Testis (tissue), 3 donors: Measurements from ENCODE around the gene N4BP2L2. TPM values are rescaled to one million over a fixed set of nuclear protein-coding genes. Genes with fewer than 3 reads are reported as not detected.

ENCODE experiments used
- DNase-seq: peaks from one replicate; pipeline ENCODE4 v3.0.0-alpha.2; 2019
- H3K27ac ChIP-seq, 2 donors: fragments of 200-600 bp; sonication (generic); one replicate each; pipeline ENCODE4 v1.5.1; 2019
- H3K27me3 ChIP-seq: fragments of 200-600 bp; sonication (generic); one replicate; pipeline ENCODE4 v1.5.1; 2019
- H3K36me3 ChIP-seq: fragments of 200-600 bp; sonication (generic); one replicate; pipeline ENCODE4 v1.5.1; 2017; ENCODE audit warnings: low read depth; ENCODE audit errors: missing control alignments
- H3K4me1 ChIP-seq: fragments of 200-600 bp; sonication (generic); one replicate; pipeline ENCODE4 v1.5.1; 2019
- H3K4me3 ChIP-seq, 2 donors: fragments of 200-600 bp; sonication (generic); one replicate each; pipeline ENCODE4 v1.5.1; 2017 to 2019
- H3K9me3 ChIP-seq: fragments of 200-600 bp; sonication (generic); one replicate; pipeline ENCODE4 v1.5.1; 2017
- POLR2A ChIP-seq: fragments of 450-650 bp; IDR thresholded peaks from one replicate; pipeline ENCODE4 v1.6.1; 2017; ENCODE audit warnings: antibody characterized with exemption, mild to moderate bottlenecking, moderate library complexity
- WGBS, 2 donors: methylation state at CpG; one replicate each; pipeline ENCODE4 v1.1.5; 2018; 5-methylcytosine and 5-hydroxymethylcytosine counted together
- intact Hi-C: fragments of 100-400 bp; cut with DNase I; formaldehyde crosslinking; loops from one replicate; pipeline ENCODE4 v1.15.1; 2023; ENCODE audit warnings: low total_unique reads
- polyA plus RNA-seq: library from polyadenylated mRNA; stranded (reverse); fragments of 350-450 nt; fragmentation: Illumina TruSeq; extraction: RNeasy Lipid Tissue Mini Kit (QIAGEN cat#74804); gene quantifications from one replicate; pipeline ENCODE4 v1.2.3, GENCODE V29; 2014; ENCODE audit warnings: low read depth, low replicate concordance; ENCODE audit not compliant: insufficient read depth
- total RNA-seq, 2 donors: library from RNA; depleted of rRNA; stranded (reverse); fragments of >200 nt; gene quantifications; one replicate each; pipeline ENCODE4 v1.2.3, GENCODE V29; 2016
- TF ChIP-seq, protein P1 (sequence below), 3 experiments: fragments of 450-650 bp in 2 of 3; fragments of 200-600 bp in 1 of 3; sonication (generic) in 1 of 3; IDR thresholded peaks; one replicate each; pipeline ENCODE4 v1.5.1; 2016 to 2019; ENCODE audit warnings: antibody characterized with exemption in 3 of 3, mild to moderate bottlenecking in 2 of 3, moderate library complexity in 1 of 3

The N4BP2L2 gene
- total and polyA plus RNA-seq, 3 donors from 2014 or later, result 56.4 to 197 (median 187) TPM

GRCh38 chr13:32417995-32418394 is 120.6 kb downstream of the N4BP2L2 start:
- H3K9me3 ChIP-seq, result no peaks in the 10 kb centered on the region
- H3K27ac ChIP-seq, result no peak overlapping the region
- intact Hi-C loops, result no loop called here
- no peaks in the 10 kb centered on the region for H3K4me1 ChIP-seq
- DNase-seq, result no peak
- no peaks in the 10 kb centered on the region for H3K27me3 ChIP-seq
- no peaks in the 10 kb centered on the region for H3K36me3 ChIP-seq
- WGBS, 2 donors, result 86 to 93% methylated on average over 1 of the region's 1 CpG
- H3K4me3 ChIP-seq, result no peak overlapping the region
- no peak for TF ChIP-seq POLR2A
- TF ChIP-seq, protein P1, sequence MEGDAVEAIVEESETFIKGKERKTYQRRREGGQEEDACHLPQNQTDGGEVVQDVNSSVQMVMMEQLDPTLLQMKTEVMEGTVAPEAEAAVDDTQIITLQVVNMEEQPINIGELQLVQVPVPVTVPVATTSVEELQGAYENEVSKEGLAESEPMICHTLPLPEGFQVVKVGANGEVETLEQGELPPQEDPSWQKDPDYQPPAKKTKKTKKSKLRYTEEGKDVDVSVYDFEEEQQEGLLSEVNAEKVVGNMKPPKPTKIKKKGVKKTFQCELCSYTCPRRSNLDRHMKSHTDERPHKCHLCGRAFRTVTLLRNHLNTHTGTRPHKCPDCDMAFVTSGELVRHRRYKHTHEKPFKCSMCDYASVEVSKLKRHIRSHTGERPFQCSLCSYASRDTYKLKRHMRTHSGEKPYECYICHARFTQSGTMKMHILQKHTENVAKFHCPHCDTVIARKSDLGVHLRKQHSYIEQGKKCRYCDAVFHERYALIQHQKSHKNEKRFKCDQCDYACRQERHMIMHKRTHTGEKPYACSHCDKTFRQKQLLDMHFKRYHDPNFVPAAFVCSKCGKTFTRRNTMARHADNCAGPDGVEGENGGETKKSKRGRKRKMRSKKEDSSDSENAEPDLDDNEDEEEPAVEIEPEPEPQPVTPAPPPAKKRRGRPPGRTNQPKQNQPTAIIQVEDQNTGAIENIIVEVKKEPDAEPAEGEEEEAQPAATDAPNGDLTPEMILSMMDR (IDR thresholded peaks at IDR 0.05), result no peak

GRCh38 chr13:32415019-32415418 is 123.6 kb downstream of the N4BP2L2 start:
- H3K4me1 ChIP-seq, result no peaks in the 10 kb centered on the region
- no peaks in the 10 kb centered on the region for H3K36me3 ChIP-seq
- intact Hi-C loops, result no loop called here
- DNase-seq, result no peak
- no peaks in the 10 kb centered on the region for H3K9me3 ChIP-seq
- no peaks in the 10 kb centered on the region for H3K27me3 ChIP-seq
- H3K4me3 ChIP-seq, result no peak overlapping the region
- TF ChIP-seq POLR2A, result no peak
- TF ChIP-seq, protein P1 (IDR thresholded peaks at IDR 0.05), result peak in 1 of 3 experiments; percentile 23
- no peak overlapping the region for H3K27ac ChIP-seq

GRCh38 chr13:32414580-32414979 is 124.0 kb downstream of the N4BP2L2 start:
- H3K9me3 ChIP-seq, result no peaks in the 10 kb centered on the region
- no peaks in the 10 kb centered on the region for H3K4me1 ChIP-seq
- H3K27ac ChIP-seq, result no peak overlapping the region
- WGBS, 2 donors, result 78 to 91% methylated on average over 2 of the region's 2 CpGs
- TF ChIP-seq POLR2A, result no peak
- TF ChIP-seq, protein P1 (IDR thresholded peaks at IDR 0.05), result no peak
- H3K4me3 ChIP-seq, result no peak overlapping the region
- H3K27me3 ChIP-seq, result no peaks in the 10 kb centered on the region
- H3K36me3 ChIP-seq, result no peaks in the 10 kb centered on the region
- DNase-seq, result no peak
- intact Hi-C loops, result no loop called here

GRCh38 chr13:32413284-32413683 is 125.3 kb downstream of the N4BP2L2 start:
- intact Hi-C loops, result no loop called here
- Histone ChIP-seq H3K4me1 (no peaks in the 10 kb centered on the region), H3K4me3 (no peak overlapping the region), H3K27ac (no peak overlapping the region), H3K27me3 (no peaks in the 10 kb centered on the region), H3K9me3 (no peaks in the 10 kb centered on the region), H3K36me3 (no peaks in the 10 kb centered on the region)
- DNase-seq, result no peak
- no peak for TF ChIP-seq POLR2A
- TF ChIP-seq, protein P1 (IDR thresholded peaks at IDR 0.05), result no peak
- 91 to 96% methylated on average over 3 of the region's 3 CpGs for WGBS, 2 donors

- Histone ChIP-seq H3K27me3 (no peaks in the 10 kb centered on the region), H3K9me3 (no peaks in the 10 kb centered on the region), H3K27ac (peak overlapping the region in 1 of 2 donors; percentile 76), H3K4me1 (peaks cover 6% of the 10 kb centered on the region), H3K4me3 (peak overlapping the region in 1 of 2 donors; percentile 24), H3K36me3 (no peaks in the 10 kb centered on the region)
- intact Hi-C loops, result no loop called here
- DNase-seq, result peak; percentile 49
- TF ChIP-seq POLR2A, result no peak
- TF ChIP-seq, protein P1 (IDR thresholded peaks at IDR 0.05), result no peak
- WGBS, 2 donors, result 28 to 33% methylated on average over 26 to 27 of the region's 27 CpGs
These were observed 128.8 kb downstream of the N4BP2L2 start for GRCh38 chr13:32409561-32410421.
